DOHH2 (cell line): Measurements from ENCODE around the gene C1GALT1.

Experiments
- H3F3A ChIP-seq: fragments of 200-600 bp; sonication (generic), shearing (Covaris generic); 2 replicates; pipeline ENCODE4 v1.6.0; 2016; ENCODE audit warnings: antibody characterized with exemption, mild to moderate bottlenecking; ENCODE audit not compliant: control insufficient read depth, insufficient read depth
- H3K27ac ChIP-seq: fragments of 200-600 bp; sonication (generic); 2 replicates; pipeline ENCODE4 v1.5.1; 2014; ENCODE audit warnings: low read depth, mild to moderate bottlenecking, low read length, moderate library complexity
- H3K27me3 ChIP-seq: fragments of 200-600 bp; sonication (generic); 2 replicates; pipeline ENCODE4 v1.6.1; 2014; ENCODE audit warnings: mild to moderate bottlenecking, low read length, mixed read lengths; ENCODE audit not compliant: control insufficient read depth
- H3K36me3 ChIP-seq: fragments of 200-600 bp; sonication (generic); 2 replicates; pipeline ENCODE4 v1.6.1; 2014; ENCODE audit warnings: mild to moderate bottlenecking, low read length, moderate library complexity, mixed read lengths; ENCODE audit not compliant: control insufficient read depth
- H3K4me1 ChIP-seq: fragments of 200-600 bp; sonication (generic); 2 replicates; pipeline ENCODE4 v1.6.1; 2014; ENCODE audit warnings: mild to moderate bottlenecking, low read length, mixed read lengths; ENCODE audit not compliant: control insufficient read depth
- H3K4me2 ChIP-seq: fragments of 200-600 bp; sonication (generic); 2 replicates; pipeline ENCODE4 v1.6.0; 2014; ENCODE audit warnings: mild to moderate bottlenecking, low read length, moderate library complexity
- H3K4me3 ChIP-seq: fragments of 200-600 bp; sonication (generic); 2 replicates; pipeline ENCODE4 v1.5.1; 2014; ENCODE audit warnings: mild to moderate bottlenecking, low read length, mixed read lengths
- H3K79me2 ChIP-seq: fragments of 200-600 bp; sonication (generic); 2 replicates; pipeline ENCODE4 v1.6.1; 2014; ENCODE audit warnings: mild to moderate bottlenecking, low read length, mixed read lengths; ENCODE audit not compliant: control insufficient read depth
- H3K9me2 ChIP-seq: fragments of 200-600 bp; sonication (generic); replicated peaks from 2 replicates; pipeline ENCODE4 v1.6.1; 2014; ENCODE audit warnings: mild to moderate bottlenecking, low read length, mixed read lengths; ENCODE audit not compliant: control insufficient read depth
- H3K9me3 ChIP-seq: fragments of 200-600 bp; sonication (generic); 2 replicates; pipeline ENCODE4 v1.6.1; 2014; ENCODE audit warnings: antibody characterized with exemption, low read length, mixed read lengths; ENCODE audit not compliant: control insufficient read depth, insufficient read depth
- H4K20me1 ChIP-seq: fragments of 200-600 bp; sonication (generic); 2 replicates; pipeline ENCODE4 v1.6.0; 2014; ENCODE audit warnings: low read depth, mild to moderate bottlenecking, antibody characterized with exemption, low read length, moderate library complexity; ENCODE audit not compliant: control insufficient read depth, insufficient read depth
- EZH2phosphoT487 ChIP-seq: fragments of 200-600 bp; sonication (generic); IDR thresholded peaks from 2 replicates; pipeline ENCODE4 v1.6.1; 2017; ENCODE audit warnings: borderline replicate concordance, mild to moderate bottlenecking, antibody characterized with exemption, low read length, moderate library complexity, mixed read lengths
- TF ChIP-seq, protein P1 (sequence below): fragments of 200-600 bp; sonication (generic); IDR thresholded peaks from one replicate; pipeline ENCODE4 v1.5.1; 2014; ENCODE audit warnings: antibody characterized with exemption, mild to moderate bottlenecking, low read depth, low read length; ENCODE audit not compliant: poor library complexity, severe bottlenecking

C1GALT1 gene

DNA sequence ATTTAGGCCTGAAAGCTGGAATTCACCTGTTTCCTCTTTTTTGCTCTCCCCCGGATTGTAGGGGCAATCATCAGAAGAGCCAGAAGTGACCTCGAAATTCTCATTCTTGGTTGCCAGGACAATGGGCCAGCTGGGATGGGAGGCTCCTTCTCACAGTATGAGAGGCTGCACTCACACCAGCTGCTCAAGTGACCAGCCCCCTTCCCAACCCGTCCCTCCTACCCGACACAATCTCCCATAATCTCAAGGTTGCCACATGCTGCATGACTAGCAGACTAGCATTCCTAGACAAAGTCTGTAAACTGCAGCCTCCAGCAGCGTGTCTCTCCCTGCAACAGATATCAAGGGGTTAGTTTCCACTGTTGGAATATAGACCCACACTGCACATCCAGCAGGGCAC is 110.3 kb downstream of the C1GALT1 start:
- H4K20me1 ChIP-seq = no peaks in the 10 kb centered on the region
- H3K4me2 ChIP-seq = no peak overlapping the region
- no peak for TF ChIP-seq EZH2phosphoT487
- TF ChIP-seq, protein P1, sequence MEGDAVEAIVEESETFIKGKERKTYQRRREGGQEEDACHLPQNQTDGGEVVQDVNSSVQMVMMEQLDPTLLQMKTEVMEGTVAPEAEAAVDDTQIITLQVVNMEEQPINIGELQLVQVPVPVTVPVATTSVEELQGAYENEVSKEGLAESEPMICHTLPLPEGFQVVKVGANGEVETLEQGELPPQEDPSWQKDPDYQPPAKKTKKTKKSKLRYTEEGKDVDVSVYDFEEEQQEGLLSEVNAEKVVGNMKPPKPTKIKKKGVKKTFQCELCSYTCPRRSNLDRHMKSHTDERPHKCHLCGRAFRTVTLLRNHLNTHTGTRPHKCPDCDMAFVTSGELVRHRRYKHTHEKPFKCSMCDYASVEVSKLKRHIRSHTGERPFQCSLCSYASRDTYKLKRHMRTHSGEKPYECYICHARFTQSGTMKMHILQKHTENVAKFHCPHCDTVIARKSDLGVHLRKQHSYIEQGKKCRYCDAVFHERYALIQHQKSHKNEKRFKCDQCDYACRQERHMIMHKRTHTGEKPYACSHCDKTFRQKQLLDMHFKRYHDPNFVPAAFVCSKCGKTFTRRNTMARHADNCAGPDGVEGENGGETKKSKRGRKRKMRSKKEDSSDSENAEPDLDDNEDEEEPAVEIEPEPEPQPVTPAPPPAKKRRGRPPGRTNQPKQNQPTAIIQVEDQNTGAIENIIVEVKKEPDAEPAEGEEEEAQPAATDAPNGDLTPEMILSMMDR = no peak
- H3K9me3 ChIP-seq = no peaks in the 10 kb centered on the region
- no peaks in the 10 kb centered on the region for H3K27me3 ChIP-seq
- no peaks in the 10 kb centered on the region for H3K36me3 ChIP-seq
- no peaks in the 10 kb centered on the region for H3K4me1 ChIP-seq
- no peak overlapping the region for H3K4me3 ChIP-seq
- no peaks in the 10 kb centered on the region for H3F3A ChIP-seq
- no peak overlapping the region for H3K27ac ChIP-seq
- no peaks in the 10 kb centered on the region for H3K79me2 ChIP-seq
- no peaks in the 10 kb centered on the region for H3K9me2 ChIP-seq

DNA sequence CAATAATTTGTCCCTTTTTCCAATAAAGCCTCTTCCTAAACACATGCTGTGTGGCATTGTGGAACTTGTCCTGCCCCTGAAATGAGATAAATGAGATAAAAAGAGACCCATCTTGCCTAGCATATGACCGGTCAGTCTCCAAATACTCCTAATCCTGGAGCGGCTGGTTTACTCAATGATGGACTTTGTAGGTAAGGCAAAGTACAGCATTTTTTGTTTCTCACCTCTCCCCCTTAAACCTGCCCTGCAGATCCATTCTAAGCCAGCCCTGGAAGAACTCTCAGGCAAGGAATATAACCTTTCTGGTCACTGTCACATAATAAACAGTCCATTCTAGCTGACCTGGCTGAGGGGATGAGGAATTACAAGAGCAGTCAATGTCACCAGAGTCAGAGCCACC is 110.7 kb downstream of the C1GALT1 start:
- no peaks in the 10 kb centered on the region for H3F3A ChIP-seq
- H3K4me2 ChIP-seq = no peak overlapping the region
- no peaks in the 10 kb centered on the region for H3K4me1 ChIP-seq
- H3K4me3 ChIP-seq = no peak overlapping the region
- no peaks in the 10 kb centered on the region for H3K9me3 ChIP-seq
- no peaks in the 10 kb centered on the region for H3K79me2 ChIP-seq
- no peak overlapping the region for H3K27ac ChIP-seq
- no peaks in the 10 kb centered on the region for H3K36me3 ChIP-seq
- H4K20me1 ChIP-seq = no peaks in the 10 kb centered on the region
- no peaks in the 10 kb centered on the region for H3K9me2 ChIP-seq
- H3K27me3 ChIP-seq = no peaks in the 10 kb centered on the region
- TF ChIP-seq EZH2phosphoT487 = no peak
- TF ChIP-seq, protein P1 = no peak

DNA sequence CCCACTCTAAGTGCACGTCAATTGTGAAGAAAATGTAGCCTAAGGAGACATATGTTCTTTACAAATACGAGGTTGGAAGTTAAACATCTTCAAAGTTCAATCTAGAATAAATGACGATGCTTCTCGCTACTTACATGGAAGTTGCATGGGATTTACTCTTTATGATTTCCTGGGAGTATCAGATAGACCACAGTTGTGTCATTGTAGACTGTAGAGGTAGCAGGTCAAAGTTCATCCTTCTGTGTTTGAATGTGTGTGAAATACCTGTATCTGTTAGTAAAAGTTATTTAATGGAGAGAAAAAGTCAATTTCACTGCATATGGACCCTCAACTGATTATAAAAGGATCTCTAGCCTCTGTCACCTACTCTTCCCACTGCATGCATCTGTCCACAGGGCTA is 112.6 kb downstream of the C1GALT1 start:
- Histone ChIP-seq H3K79me2 (no peaks in the 10 kb centered on the region), H3K27ac (no peak overlapping the region), H3F3A (no peaks in the 10 kb centered on the region), H3K9me2 (no peaks in the 10 kb centered on the region), H3K4me2 (no peak overlapping the region), H3K4me3 (no peak overlapping the region), H3K36me3 (no peaks in the 10 kb centered on the region), H3K4me1 (no peaks in the 10 kb centered on the region), H4K20me1 (no peaks in the 10 kb centered on the region), H3K27me3 (no peaks in the 10 kb centered on the region), H3K9me3 (no peaks in the 10 kb centered on the region)
- no peak for TF ChIP-seq EZH2phosphoT487
- TF ChIP-seq, protein P1 = no peak
